BJ (cell line): ENCODE measurements around the gene OR7D2. TPM values are rescaled to one million over a fixed set of nuclear protein-coding genes. Genes with fewer than 3 reads are reported as not detected.

Source experiments
- CTCF ChIA-PET: fragments of 350-600 bp; formaldehyde crosslinking; extraction: SDS; loops from one replicate; lab custom pipeline; 2021; ENCODE audit warnings: antibody characterized with exemption, inconsistent platforms; lab: Yijun Ruan, JAX
- POLR2A ChIA-PET: fragments of 300-600 bp; sonication (Branson Sonifier 250); formaldehyde crosslinking; extraction: SDS; loops from one replicate; lab custom pipeline; 2021; ENCODE audit warnings: antibody characterized with exemption; lab: Charles Lee
- DNase-seq: peaks from one replicate; pipeline ENCODE4 v3.0.0-alpha.2; 2011; ENCODE audit warnings: low read depth
- H3K27me3 ChIP-seq: 2 replicates; pipeline ENCODE4 v1.6.0; 2011; ENCODE audit warnings: low read length; ENCODE audit not compliant: control insufficient read depth, insufficient read depth
- H3K36me3 ChIP-seq: 2 replicates; pipeline ENCODE4 v1.5.1; 2011; ENCODE audit warnings: low read length; ENCODE audit not compliant: control insufficient read depth, insufficient read depth
- H3K4me3 ChIP-seq: 2 replicates; pipeline ENCODE4 v1.5.1; 2011; ENCODE audit warnings: low read depth, mild to moderate bottlenecking, control low read depth, low read length
- polyA minus RNA-seq: library from RNA; depleted of rRNA, polyadenylated mRNA; stranded (reverse); fragments of >200 nt; gene quantifications from 2 replicates; pipeline ENCODE4 v1.2.3, GENCODE V29; 2011; rRNA and poly(A)+ RNA removed
- polyA plus RNA-seq: library from polyadenylated mRNA; depleted of rRNA; stranded (reverse); fragments of >200 nt; gene quantifications from 2 replicates; pipeline ENCODE4 v1.2.3, GENCODE V29; 2011; rRNA removed
- TF ChIP-seq, protein P1 (sequence below): IDR thresholded peaks from 2 replicates; pipeline ENCODE4 v1.5.1; 2011; ENCODE audit warnings: low read depth, mild to moderate bottlenecking, control low read depth, inconsistent platforms, low read length, moderate library complexity; ENCODE audit not compliant: insufficient read depth

OR7D2 gene
- polyA plus RNA-seq (not detected in 2 replicates), polyA minus RNA-seq (not detected in 2 replicates)

GRCh38 chr19:9178901-9179300, at the start of gene OR7D2:
Gene OR7D2 (plus strand): TSS chr19:9178979. CDS start chr19:9185782, 6,803 bp downstream.
- H3K27me3 ChIP-seq, result no peaks in the 10 kb centered on the region
- ChIA-PET POLR2A (no interaction called here), CTCF (no interaction called here)
- no peaks in the 10 kb centered on the region for H3K36me3 ChIP-seq
- no peak within 1 kb of the TSS for H3K4me3 ChIP-seq
- TF ChIP-seq, protein P1, sequence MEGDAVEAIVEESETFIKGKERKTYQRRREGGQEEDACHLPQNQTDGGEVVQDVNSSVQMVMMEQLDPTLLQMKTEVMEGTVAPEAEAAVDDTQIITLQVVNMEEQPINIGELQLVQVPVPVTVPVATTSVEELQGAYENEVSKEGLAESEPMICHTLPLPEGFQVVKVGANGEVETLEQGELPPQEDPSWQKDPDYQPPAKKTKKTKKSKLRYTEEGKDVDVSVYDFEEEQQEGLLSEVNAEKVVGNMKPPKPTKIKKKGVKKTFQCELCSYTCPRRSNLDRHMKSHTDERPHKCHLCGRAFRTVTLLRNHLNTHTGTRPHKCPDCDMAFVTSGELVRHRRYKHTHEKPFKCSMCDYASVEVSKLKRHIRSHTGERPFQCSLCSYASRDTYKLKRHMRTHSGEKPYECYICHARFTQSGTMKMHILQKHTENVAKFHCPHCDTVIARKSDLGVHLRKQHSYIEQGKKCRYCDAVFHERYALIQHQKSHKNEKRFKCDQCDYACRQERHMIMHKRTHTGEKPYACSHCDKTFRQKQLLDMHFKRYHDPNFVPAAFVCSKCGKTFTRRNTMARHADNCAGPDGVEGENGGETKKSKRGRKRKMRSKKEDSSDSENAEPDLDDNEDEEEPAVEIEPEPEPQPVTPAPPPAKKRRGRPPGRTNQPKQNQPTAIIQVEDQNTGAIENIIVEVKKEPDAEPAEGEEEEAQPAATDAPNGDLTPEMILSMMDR, result no peak
- no peak for DNase-seq

GRCh38 chr19:9130965-9131364, 47.8 kb upstream of the OR7D2 start:
- no peak for DNase-seq
- Histone ChIP-seq H3K4me3 (no peak overlapping the region), H3K27me3 (no peaks in the 10 kb centered on the region), H3K36me3 (no peaks in the 10 kb centered on the region)
- ChIA-PET POLR2A (no interaction called here), CTCF (no interaction called here)
- TF ChIP-seq, protein P1, result no peak

- no peaks in the 10 kb centered on the region for H3K36me3 ChIP-seq
- H3K27me3 ChIP-seq, result no peaks in the 10 kb centered on the region
- POLR2A ChIA-PET, result no interaction called here
- no peak for DNase-seq
- CTCF ChIA-PET, result no interaction called here
- no peak overlapping the region for H3K4me3 ChIP-seq
- TF ChIP-seq, protein P1, result no peak
These were observed 46.4 kb upstream of the OR7D2 start for GRCh38 chr19:9132422-9132821.

DNA sequence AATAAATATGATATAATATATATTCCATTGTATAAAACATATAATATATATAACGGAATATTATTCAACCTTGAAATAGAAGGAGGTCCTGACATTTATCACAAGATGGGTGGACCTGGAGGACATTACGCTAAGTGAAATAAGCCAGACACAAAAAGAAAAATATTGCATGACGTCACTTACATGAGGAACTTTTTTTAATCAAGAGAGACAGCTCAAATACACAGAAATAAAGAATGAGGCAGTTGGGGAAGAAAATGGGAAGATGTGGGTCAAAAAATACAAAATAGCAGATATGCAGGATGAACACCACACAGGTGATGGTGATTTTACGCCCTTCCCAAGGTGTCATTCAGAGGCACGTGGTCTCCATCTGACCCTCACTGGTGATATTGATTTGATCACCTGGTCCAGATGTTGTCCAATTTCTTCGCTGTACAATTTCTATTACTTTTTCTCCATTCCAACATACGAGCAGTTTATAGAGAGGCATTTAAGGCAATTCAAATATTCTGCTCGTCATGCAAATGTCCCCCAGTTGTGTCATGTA, 39.1 kb upstream of the OR7D2 start:
- Histone ChIP-seq H3K4me3 (peak overlapping the region; percentile 77), H3K27me3 (no peaks in the 10 kb centered on the region), H3K36me3 (no peaks in the 10 kb centered on the region)
- TF ChIP-seq, protein P1, result no peak
- CTCF ChIA-PET, result no interaction called here
- no peak for DNase-seq
- POLR2A ChIA-PET, result no interaction called here

DNA sequence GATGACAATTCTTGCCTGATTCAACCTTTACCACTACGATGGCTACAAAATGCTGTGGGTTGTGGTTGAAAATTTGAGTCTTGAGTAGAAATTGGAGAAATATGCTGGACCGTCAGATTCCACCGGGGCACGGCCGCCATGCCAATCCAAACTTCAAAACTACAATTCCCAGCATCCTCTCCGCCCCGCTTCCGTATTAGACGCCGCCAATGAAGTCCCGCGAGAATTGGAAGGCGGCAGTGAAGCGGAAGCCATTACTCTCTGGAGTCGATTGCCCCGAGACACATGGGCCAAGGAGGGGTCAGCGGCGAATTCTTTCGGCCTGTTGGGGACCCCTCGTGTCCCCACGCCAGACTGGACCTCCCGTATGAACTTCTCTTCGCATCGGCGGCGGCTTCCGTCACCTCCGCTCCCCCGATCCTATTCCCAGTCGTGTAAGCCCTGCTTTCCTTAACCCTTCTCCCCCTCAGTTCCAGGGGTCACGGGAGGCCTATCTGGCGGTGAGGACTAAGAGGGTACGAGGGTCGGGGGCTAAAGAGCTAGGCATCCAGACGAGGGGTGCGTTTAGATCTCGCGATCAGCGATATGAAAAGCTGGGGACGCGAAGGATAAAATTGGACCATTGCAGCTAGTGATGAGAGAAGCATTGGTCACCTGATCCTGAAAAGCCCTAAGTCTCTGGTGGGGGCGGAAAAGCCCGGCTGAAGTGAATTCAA, 38.5 kb upstream of the OR7D2 start, which contains the start of gene ZNF317:
Gene ZNF317, plus strand, starts transcription at position 239 of the 716 bp plus-strand sequence. CDS start 15,620 bp downstream, outside the sequence.
- Histone ChIP-seq H3K27me3 (no peaks in the 10 kb centered on the region), H3K36me3 (no peaks in the 10 kb centered on the region), H3K4me3 (peak within 1 kb of the TSS; percentile 77)
- TF ChIP-seq, protein P1, result no peak
- ChIA-PET POLR2A (no interaction called here), CTCF (no interaction called here)
- DNase-seq, result peak; percentile 46
